ENCODE data around the gene CLPX.
"Not testable (repeated sequence)": the region's sequence is repeated elsewhere in the genome, so short reads cannot be mapped to it uniquely, and the experiment has no call there.

CLPX gene

DNA sequence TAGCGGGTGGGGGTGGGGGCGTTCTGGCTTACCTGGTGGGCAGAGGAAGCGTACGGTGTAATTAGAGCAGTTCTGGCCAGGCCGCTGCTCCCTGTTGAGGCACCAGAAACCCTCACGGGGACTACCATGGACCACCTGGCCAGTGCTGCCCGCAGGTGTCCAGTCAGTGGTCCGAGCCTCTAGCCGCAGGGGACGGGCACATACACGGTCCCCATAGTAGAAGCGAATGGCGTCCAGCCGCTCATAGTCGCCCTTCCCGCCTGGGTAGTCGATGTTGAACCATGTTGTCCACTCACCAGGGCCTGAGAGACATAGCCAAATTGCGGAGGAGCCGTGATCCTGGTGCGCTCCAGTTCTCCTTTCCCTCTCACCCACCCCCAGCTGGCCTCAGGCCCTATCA, 21.6 kb upstream of the CLPX start:
- DNase-seq (ENCODE audit: low spot score), result no peak

DNA sequence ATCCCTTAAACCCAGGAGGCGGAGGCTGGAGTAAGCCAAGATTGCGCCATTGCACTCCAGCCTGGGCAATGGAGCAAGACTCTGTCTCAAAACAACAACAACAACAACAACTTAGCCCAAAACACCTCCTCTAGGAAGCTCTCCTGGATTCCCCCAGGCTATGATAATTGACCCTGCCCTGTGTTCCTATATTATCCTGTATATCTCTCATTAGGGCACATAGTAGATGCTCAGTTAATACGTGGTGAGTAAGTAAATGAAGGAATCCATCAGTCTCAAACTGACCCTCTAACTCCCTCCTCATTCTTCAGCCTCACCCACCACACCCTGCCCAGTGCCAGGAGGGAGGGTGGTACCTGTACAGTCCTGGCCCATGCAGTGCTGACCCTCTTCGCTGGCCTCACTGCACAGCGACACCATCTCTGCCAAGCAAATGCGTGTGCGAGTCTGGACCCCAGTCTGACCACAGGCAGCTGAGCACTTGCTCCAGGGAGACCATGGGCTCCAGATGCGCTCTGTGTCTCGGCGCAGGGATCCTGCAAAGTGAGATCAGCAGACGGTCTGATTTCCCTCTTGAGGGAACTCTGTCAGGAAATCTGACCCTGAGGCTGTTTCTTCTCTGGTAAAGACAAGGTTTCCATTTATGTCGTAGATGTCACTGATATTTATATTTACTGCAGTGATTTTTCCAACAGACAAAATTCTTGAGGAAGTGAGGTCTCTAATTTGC, 20.0 kb upstream of the CLPX start:
- DNase-seq (ENCODE audit: low spot score), result no peak

DNA sequence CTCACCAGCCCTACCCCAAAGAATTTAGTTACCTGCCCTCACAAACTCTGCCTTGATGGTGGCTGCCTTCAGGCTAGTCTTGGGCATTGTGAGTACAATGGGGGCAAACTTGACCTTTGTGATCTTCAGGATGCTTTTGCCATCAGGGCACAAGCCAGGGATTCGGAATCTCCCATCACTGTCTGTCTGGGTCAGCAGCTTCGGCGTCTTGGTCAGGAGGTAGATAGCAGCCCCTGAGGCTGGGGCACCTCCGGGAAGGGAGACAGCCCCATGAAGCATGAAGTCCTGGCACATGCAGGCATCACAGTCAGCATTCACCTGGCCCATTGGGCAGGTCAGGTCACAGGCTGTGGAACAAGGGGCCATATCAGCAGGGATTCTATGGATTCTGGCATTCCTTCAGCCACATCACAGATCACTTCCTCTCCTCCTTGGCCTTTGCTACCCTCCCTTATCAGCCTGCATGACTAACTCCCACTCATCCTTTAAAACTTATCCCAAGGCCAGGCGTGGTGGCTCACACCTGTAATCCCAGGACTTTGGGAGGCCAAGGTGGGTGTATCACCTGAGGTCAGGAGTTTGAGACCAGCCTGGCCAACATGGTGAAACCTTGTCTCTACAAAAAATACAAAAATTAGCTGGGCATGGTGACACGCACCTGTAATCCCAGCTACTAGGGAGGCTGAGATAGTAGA, 19.2 kb upstream of the CLPX start:
- no peak for DNase-seq (ENCODE audit: low spot score)

GRCh38 chr15:65201918-65202317, 16.8 kb upstream of the CLPX start:
- DNase-seq (ENCODE audit: low spot score), result no peak

DNA sequence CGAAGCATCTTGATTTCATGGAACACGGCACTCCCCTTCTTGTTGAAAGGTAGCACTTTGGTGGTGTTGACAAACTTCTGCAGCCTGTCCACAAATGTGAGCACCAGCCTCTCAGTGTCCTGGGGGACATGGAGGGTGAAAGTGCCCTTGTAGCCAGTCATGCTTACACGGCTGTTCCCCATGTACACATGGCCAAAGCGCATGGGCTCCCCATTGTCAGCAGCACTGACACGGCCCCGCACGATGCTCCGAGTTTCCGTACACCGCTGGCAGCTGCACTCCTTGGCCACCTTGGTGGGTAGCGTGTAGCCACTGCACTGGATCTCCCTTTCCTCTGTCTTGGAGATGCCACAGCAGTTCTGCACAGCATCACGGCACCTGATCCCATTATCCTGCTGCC, 13.4 kb upstream of the CLPX start:
- no peak for DNase-seq (ENCODE audit: low spot score)

GRCh38 chr15:65197337-65197645, 12.1 kb upstream of the CLPX start:
- DNase-seq (ENCODE audit: low spot score), result no peak

DNA sequence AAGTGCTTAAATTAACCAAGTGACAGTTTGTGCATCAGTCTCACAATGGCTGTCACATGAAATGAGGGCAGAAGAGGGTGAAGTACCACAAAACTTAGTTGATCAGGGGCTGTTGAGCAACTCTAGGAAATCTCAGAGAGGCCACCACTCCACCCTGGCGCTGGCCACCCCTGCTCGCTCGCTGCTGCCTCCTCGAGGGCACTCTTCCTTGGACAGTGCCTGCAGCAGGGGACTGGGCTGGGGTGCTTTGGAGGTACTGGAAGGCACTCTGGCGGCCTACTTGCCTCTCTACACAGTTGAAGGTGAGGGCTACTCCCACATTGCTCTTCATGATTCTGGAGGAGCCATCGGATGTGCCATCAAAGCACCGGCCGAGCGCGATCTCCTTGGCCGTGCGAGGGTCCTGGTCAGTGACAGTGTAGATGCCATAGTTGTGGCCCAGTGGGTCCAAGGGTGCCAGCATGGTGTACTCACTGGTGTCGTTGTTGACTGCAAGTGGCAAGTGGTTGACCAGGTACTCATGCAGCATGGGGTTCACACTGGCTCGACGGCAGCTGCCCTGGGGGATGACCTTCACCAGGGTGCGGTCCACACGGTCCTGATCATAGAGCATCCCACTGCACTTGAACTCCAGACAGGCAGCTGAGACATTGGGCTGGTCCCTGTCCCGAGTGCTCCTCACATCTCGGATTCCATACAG, 11.6 kb upstream of the CLPX start:
- no peak for DNase-seq (ENCODE audit: low spot score)

DNA sequence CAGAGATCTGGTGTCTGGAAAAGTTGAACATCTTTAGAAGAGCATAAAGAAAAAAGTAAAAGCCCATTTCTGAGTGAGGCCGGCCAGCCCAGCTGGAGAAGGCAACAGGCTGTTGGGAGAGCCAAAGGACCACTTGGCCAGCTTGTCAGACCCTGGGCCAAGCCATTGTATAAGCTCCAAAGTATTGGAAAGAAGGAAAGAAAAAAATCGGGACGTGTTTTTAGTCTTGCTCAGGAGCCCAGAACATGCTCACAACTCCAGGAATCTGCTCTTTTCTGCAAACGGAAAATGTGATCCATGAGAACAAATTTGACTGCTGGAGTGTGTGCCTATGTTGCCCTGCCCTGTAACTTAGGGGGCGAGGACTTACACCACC, 10.4 kb upstream of the CLPX start:
- DNase-seq (ENCODE audit: low spot score), result no peak

- DNase-seq (ENCODE audit: low spot score), result no peak
Observed at GRCh38 chr15:65194826-65195547, 9.8 kb upstream of the CLPX start.

GRCh38 chr15:65192016-65192415, 6.9 kb upstream of the CLPX start:
- DNase-seq (ENCODE audit: low spot score), result no peak

DNA sequence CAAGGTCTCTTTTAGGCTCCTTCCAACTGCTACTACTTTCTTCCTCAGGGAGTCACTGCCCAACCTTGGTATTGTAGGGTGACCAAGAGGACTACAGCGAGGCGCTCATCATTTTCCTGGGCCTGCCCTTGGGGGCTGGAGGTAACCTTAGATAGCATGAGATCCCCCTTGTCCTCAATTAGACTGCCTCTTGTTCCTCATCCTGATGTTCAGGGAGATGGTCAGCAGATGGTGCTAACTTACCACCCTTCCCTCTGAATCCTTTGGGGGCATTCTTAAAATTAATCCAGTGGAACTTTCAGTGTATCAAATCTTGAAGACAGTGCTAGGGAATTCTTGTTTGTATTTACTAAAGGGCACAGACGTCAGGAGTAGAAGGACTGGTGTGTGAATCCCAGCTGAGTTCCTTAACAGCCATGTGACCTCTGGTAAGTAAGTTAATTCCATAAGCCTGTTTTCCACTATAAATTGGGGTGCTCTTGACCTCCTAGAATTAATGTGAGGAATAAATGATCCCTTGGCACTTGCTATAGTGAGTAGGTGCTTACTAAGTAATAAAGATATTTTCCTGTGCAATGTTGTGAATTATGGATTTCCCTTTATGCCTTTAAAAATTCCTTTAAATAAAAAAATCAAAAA, 4.1 kb upstream of the CLPX start:
- peak; percentile 41 for DNase-seq (ENCODE audit: low spot score)

DNA sequence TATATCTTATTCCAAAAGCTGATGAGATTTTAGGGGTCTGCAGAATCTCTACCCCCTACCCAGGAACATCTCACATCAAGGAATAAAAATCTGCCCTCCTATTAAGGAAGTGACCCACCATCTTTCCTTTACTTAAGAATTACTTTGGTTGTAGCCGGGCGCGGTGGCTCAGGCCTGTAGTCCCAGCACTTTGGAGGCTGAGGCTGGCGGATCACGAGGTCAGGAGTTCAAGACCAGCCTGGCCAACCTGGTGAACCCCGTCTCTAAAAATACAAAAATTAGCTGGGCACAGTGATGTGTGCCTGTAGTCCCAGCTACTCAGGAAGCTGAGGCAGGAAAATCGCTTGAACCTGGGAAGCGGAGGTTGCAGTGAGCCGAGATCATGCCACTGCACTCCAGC, 3.3 kb upstream of the CLPX start:
- DNase-seq (ENCODE audit: low spot score), result not testable (repeated sequence)

DNA sequence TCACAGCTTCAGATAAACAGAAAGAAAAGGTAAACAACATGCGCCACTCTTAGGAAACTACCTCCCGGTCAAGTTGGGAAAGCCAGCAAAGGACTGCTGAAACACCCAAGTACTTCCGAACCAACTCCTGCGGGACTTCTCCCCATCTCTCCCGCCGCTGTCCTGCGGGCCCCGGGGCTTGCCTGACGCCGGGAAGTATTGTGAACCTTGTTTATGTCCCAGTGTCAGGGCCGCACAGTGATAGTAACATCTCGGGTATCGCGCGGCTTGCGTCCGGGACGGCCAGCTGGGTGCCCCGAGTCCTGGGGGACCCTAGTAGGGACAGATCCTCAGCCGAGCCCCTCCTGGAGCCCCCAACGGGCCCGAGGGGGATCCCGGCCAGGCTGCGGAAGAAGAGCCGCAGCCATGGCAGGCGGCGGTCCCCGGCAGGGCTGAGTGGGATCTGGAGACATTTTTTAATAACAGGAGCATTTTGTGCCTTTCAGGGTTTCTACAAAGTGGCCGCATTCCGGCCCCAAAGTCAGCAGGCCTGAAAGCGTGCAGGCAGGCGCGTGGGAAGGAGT, 756 bp downstream of the CLPX start:
- peak; percentile 53 for DNase-seq (ENCODE audit: low spot score)

DNA sequence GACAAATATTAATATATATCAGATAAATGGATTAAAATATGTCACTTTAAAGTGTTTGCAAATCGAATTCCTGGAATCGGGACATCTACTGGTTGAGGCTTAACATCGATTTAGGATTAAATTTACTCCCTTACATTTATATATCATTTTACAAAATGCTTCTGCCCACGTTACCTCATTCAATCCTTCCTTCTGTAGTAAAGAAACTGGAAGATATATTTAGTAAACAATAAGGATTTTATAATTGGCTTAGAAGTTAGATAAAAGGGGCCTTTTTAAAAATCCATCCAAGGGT, 1.3 kb downstream of the CLPX start:
- DNase-seq (ENCODE audit: low spot score), result peak; percentile 24

GRCh38 chr15:65182538-65182937, 2.6 kb downstream of the CLPX start:
- DNase-seq (ENCODE audit: low spot score), result no peak

GRCh38 chr15:65181582-65182353, 3.4 kb downstream of the CLPX start:
- not testable (repeated sequence) for DNase-seq (ENCODE audit: low spot score)

DNA sequence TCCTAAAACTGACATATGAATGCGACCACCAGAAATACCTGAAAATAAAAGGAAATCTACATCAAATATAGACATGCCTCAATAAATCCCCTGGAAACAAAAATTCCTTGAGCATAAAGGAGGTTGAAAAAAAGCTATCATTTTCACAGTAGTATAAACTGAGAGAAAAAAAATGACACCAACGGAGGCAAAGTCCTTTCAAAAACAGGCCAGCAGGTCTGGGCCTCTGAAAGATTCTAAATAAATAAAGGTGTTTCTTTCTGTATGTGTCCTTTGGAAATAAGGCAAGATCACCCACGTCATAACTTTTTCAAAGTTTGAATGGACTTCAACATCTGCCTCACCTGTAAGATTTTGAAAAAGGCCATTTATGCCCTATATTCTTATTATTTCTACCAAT, 5.0 kb downstream of the CLPX start:
- no peak for DNase-seq (ENCODE audit: low spot score)

DNA sequence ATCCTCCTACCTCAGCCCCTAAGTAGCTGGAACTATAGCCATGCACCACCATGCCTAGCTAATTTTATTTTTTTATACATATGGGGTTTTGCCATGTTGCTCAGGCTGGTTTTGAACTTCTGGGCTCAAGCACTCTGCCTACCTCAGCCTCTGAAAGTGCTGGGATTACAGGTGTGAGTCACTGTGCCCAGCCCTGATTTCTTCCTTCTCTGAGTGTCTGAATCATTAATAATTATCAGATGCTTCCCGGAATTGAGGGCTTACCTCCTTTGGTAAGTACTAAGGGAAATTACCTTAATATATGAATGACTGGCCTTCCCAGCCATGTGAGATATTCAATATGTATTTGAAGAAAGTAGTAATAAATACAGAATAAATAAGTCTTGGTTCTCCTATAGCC, 7.2 kb downstream of the CLPX start:
- DNase-seq (ENCODE audit: low spot score), result no peak

- DNase-seq (ENCODE audit: low spot score), result no peak
Observed at GRCh38 chr15:65176056-65176455, 9.1 kb downstream of the CLPX start.

GRCh38 chr15:65175511-65175910, 9.6 kb downstream of the CLPX start:
- no peak for DNase-seq (ENCODE audit: low spot score)

DNA sequence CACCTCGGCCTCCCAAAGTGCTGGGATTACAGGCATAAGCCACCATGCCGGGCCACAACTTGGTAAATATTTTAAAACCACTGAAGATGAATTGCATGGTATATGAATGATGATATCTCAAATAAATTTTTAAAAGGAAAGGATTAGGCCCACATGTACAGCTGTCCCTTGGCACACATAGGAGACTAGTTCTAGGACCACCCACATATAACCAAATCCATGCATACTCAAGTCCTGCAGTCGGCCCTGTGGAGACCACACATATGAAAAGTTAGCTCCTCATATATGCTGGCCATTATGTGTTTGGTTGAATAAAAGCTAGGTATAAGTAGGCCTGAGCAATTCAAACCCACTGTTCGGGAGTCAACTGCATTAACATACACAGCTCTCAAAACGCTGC, 10.6 kb downstream of the CLPX start:
- no peak for DNase-seq (ENCODE audit: low spot score)
